Measurements from ENCODE around the gene STXBP2. TPM values are rescaled to one million over a fixed set of nuclear protein-coding genes. Genes with fewer than 3 reads are reported as not detected.

The STXBP2 gene
- total and polyA plus RNA-seq, 9 of the 15 experiments (the other 6 are each of a cell fraction or from before 2014, with no cell fraction given) = 2.5 to 163 (median 71.3) TPM

DNA sequence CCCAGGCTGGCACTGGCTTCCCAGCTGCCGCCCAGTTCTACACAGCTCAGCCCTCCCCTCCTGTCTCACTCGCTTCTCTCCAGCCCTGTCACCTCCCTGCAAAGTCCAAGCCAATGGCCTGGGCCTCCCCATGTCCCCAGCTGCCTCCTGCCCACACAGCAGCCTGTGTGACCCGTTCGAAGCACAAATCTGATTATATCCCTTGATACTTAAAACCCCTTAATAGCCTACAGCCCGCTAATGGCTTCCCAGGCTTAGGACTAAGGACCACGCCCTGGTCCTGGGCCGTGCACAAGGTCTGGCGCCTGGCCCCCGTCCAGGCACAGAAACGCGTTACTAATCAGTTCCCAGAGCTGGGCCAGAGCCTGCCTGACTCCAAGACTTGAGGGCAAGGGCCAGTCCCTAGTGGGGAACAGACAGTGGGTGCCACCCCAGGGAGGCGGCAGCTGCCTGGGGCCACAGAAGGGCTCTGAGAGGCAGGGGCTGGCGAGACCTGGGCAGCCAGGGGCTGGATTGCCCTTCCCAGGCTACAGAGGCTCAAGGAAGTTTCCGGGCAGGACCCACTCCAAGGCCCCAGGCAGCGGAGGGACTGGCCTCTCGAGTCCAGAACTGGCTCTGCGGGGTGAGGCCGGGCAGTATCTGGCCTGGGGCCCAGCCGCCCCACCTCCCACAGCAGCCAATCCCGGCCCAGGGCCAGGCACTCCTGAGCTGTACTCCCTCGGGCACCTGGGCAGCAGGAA, 18.0 kb upstream of the STXBP2 start:
- no peak overlapping the region for H3K4me2 ChIP-seq (ENCODE audit: insufficient read depth, low read length)
- no peak overlapping the region for H3K4me3 ChIP-seq
- H2AFZ ChIP-seq (ENCODE audit: low read depth, low read length) = no peak overlapping the region
- CTCF ChIA-PET (ENCODE audit: low intra/inter-chr PET ratio) = no interaction called here
- FAIRE-seq = no peak
- DNase-seq (ENCODE audit: extremely low read depth in 1 of 4, low spot score in 3 of 4) = no peak
- no peaks in the 10 kb centered on the region for H3K79me2 ChIP-seq (ENCODE audit: control insufficient read depth, insufficient read depth, low read length)
- 58% methylated on average over 17 of the region's 21 CpGs for WGBS (ENCODE audit: insufficient coverage, low coverage, missing lambda C conversion rate)
- no peak overlapping the region for H3K27ac ChIP-seq (ENCODE audit: extremely low read depth, low read depth, low read length)
- intact Hi-C loops (cut with micrococcal nuclease) = no loop called here
- no peaks in the 10 kb centered on the region for H3K9me1 ChIP-seq (ENCODE audit: control insufficient read depth, insufficient read depth, low read length)
- in situ Hi-C loops (cut with MboI) = no loop called here
- H3K36me3 ChIP-seq (ENCODE audit: control insufficient read depth, insufficient read depth, low read length) = peaks cover 47% of the 10 kb centered on the region; the same call in 2 of the 3 replicates
- POLR2A ChIA-PET = interaction anchor here (1.4 to 2.7 kb wide), 3 partner anchors 9 to 11 kb away, joined by 4 to 22 read pairs (median 5); partner anchors contain the start of genes PET100 and XAB2
- H3K9ac ChIP-seq (ENCODE audit: insufficient read depth in 1 of 2, low read depth in 2 of 2, low read length in 2 of 2) = peak overlapping the region in 1 of 2 experiments; percentile 86; a peak in 2 of 4 replicates
- no TSS peak for BruUV-seq (replicated peaks)
- TF ChIP-seq RBM22 (IDR thresholded peaks at IDR 0.05; ENCODE audit: low read depth, low read length, poor library complexity, severe bottlenecking) (no peak), ARID2 (IDR thresholded peaks at IDR 0.05) (no peak), GABPB2 (CRISPR knock-in tag; conservative IDR thresholded peaks at IDR 0.05) (no peak), ESRRB (CRISPR knock-in tag; IDR thresholded peaks at IDR 0.05; ENCODE audit: borderline replicate concordance) (no peak)
- peaks cover 0 to 6% of the 10 kb centered on the region in 2 experiments; a peak in 1 of 5 replicates for H3K27me3 ChIP-seq (ENCODE audit: control insufficient read depth in 2 of 2, insufficient read depth in 2 of 2, low read length in 2 of 2)
- ATAC-seq = peak; percentile 10
- H4K20me1 ChIP-seq (replicated peaks; ENCODE audit: control insufficient read depth, insufficient read depth, low read length) = 0 out of 2 replicates have a peak, but pooled peaks cover 3% of the 10 kb centered on the region
- H3K4me1 ChIP-seq (replicated peaks in 1 of 2; ENCODE audit: control insufficient read depth in 2 of 2, insufficient read depth in 2 of 2, low read length in 2 of 2) = peaks cover 2 to 64% of the 10 kb centered on the region in 2 experiments; a peak in 4 of 5 replicates
- H3K9me3 ChIP-seq (replicated peaks; ENCODE audit: control insufficient read depth, insufficient read depth, low read depth, low read length) = no peaks in the 10 kb centered on the region
